B cell (primary cell): Measurements from ENCODE around the gene SLCO3A1. TPM values are rescaled to one million over a fixed set of nuclear protein-coding genes. Genes with fewer than 3 reads are reported as not detected.

ENCODE experiments used
- ATAC-seq: fragments of 200-7000 bp; cut with Tn5 transposase; one replicate; pipeline ENCODE4 v1.10.0; 2021; ENCODE audit warnings: low read depth, mild to moderate bottlenecking, moderate number of reproducible peaks, moderate library complexity
- CTCF ChIA-PET: fragments of 350-600 bp; sonication (Branson Sonifier 250); formaldehyde crosslinking; loops from one replicate; lab custom pipeline; 2021; ENCODE audit warnings: antibody characterized with exemption, inconsistent platforms; lab: Charles Lee
- POLR2A ChIA-PET: fragments of 350-600 bp; sonication (Branson Sonifier 250); formaldehyde crosslinking; loops from one replicate; lab custom pipeline; 2021; ENCODE audit warnings: antibody characterized with exemption; lab: Charles Lee
- DNase-seq: peaks from one replicate; pipeline ENCODE4 v3.0.0; 2013
- H2AFZ ChIP-seq: 2 replicates; pipeline ENCODE4 v1.6.1; 2012; ENCODE audit warnings: mild to moderate bottlenecking, low read depth, low read length; ENCODE audit not compliant: insufficient read depth, poor library complexity, severe bottlenecking
- H3K27ac ChIP-seq, 2 donors: 1 replicate in 1 of 2; 2 replicates in 1 of 2; pipeline ENCODE4 v1.5.1; 2012 to 2013; ENCODE audit warnings: low read length in 2 of 2, mild to moderate bottlenecking in 2 of 2, moderate library complexity in 1 of 2
- H3K27me3 ChIP-seq, 4 experiments: fragments of 200-600 bp in 1 of 4; sonication (generic) in 1 of 4; replicated peaks in 1 of 4; 1 replicate in 2 of 4; 2 replicates in 2 of 4; pipeline versions ENCODE4 v1.6.1 to v1.7.0; 2013 to 2016; ENCODE audit warnings: low read length in 3 of 4, mild to moderate bottlenecking in 2 of 4, mixed read lengths in 1 of 4, moderate library complexity in 1 of 4; ENCODE audit not compliant: insufficient read depth in 4 of 4, control insufficient read depth in 3 of 4; ENCODE audit errors: control extremely low read depth in 1 of 4
- H3K36me3 ChIP-seq, 2 experiments: replicated peaks in 1 of 2; 1 replicate in 1 of 2; 2 replicates in 1 of 2; pipeline versions ENCODE4 v1.6.1 to v1.7.1; 2013; ENCODE audit warnings: low read length in 1 of 2; ENCODE audit not compliant: insufficient read depth in 2 of 2, control insufficient read depth in 1 of 2; ENCODE audit errors: control extremely low read depth in 1 of 2, extremely low read depth in 1 of 2
- H3K4me1 ChIP-seq, 2 donors: fragments of 200-600 bp in 1 of 2; sonication (generic) in 1 of 2; 1 replicate in 1 of 2; 2 replicates in 1 of 2; pipeline versions ENCODE4 v1.5.1 to v1.6.1; 2013 to 2017; ENCODE audit warnings: low read length in 2 of 2; ENCODE audit not compliant: control insufficient read depth in 2 of 2, insufficient read depth in 2 of 2
- H3K4me2 ChIP-seq: replicated peaks from 2 replicates; pipeline ENCODE3; 2012; ENCODE audit warnings: mild to moderate bottlenecking, low read depth, low read length; ENCODE audit not compliant: poor library complexity, severe bottlenecking
- H3K4me3 ChIP-seq, 5 experiments: fragments of 200-600 bp in 1 of 5; sonication (generic) in 1 of 5; 1 replicate in 3 of 5; 2 replicates in 2 of 5; pipeline versions ENCODE4 v1.5.1 to v1.7.0; 2011 to 2016; ENCODE audit warnings: low read length in 4 of 5, mild to moderate bottlenecking in 4 of 5, low read depth in 2 of 5, control low read depth in 1 of 5, moderate library complexity in 1 of 5; ENCODE audit not compliant: insufficient read depth in 1 of 5; ENCODE audit errors: control extremely low read depth in 1 of 5, extremely low read depth in 1 of 5
- H3K79me2 ChIP-seq: fragments of 200-600 bp; sonication (generic); one replicate; pipeline ENCODE4 v1.6.0; 2016; ENCODE audit warnings: low read length; ENCODE audit not compliant: control insufficient read depth, insufficient read depth
- H3K9ac ChIP-seq: fragments of 200-600 bp; sonication (generic); 2 replicates; pipeline ENCODE4 v1.6.1; 2017; ENCODE audit warnings: mild to moderate bottlenecking, low read length, moderate library complexity
- H3K9me3 ChIP-seq, 3 donors: one replicate each; pipeline versions ENCODE4 v1.6.1 to v1.7.1; 2013; ENCODE audit warnings: low read length in 2 of 3; ENCODE audit not compliant: control insufficient read depth in 2 of 3, insufficient read depth in 1 of 3; ENCODE audit errors: control extremely low read depth in 1 of 3
- H4K20me1 ChIP-seq: 2 replicates; pipeline ENCODE4 v1.6.0; 2012; ENCODE audit warnings: mild to moderate bottlenecking, low read length; ENCODE audit not compliant: insufficient read depth, control insufficient read depth, poor library complexity, severe bottlenecking
- H3K27ac Mint-ChIP-seq: one replicate; pipeline ENCODE4 v1.8.0; 2021; ENCODE audit warnings: mixed read lengths
- H3K27me3 Mint-ChIP-seq: one replicate; pipeline ENCODE4 v1.8.0; 2021; ENCODE audit warnings: mixed read lengths
- H3K4me1 Mint-ChIP-seq: one replicate; pipeline ENCODE4 v1.8.0; 2021; ENCODE audit warnings: mixed read lengths
- H3K4me3 Mint-ChIP-seq: one replicate; pipeline ENCODE4 v1.8.0; 2021; ENCODE audit warnings: mixed read lengths
- H3K9me3 Mint-ChIP-seq: one replicate; pipeline ENCODE4 v1.8.0; 2022; ENCODE audit warnings: mixed read lengths; ENCODE audit not compliant: insufficient read depth
- EZH2 ChIP-seq: IDR thresholded peaks from 2 replicates; pipeline ENCODE4 v1.6.1; 2012; ENCODE audit warnings: borderline replicate concordance, low read depth, mild to moderate bottlenecking, moderate library complexity, low read length; ENCODE audit not compliant: insufficient read depth, poor library complexity, severe bottlenecking
- WGBS: methylation state at CpG from one replicate; pipeline ENCODE4 v1.1.5; 2013; ENCODE audit warnings: missing lambda C conversion rate; ENCODE audit not compliant: insufficient coverage; 5-methylcytosine and 5-hydroxymethylcytosine counted together
- intact Hi-C: fragments of 100-400 bp; cut with micrococcal nuclease; formaldehyde crosslinking; loops from one replicate; pipeline ENCODE4 v1.10.0; 2022
- polyA plus RNA-seq: library from polyadenylated mRNA; depleted of rRNA; stranded (reverse); fragments of >200 nt; gene quantifications from 2 replicates; pipeline ENCODE4 v1.2.3, GENCODE V29; 2012
- total RNA-seq, 2 donors: library from RNA; stranded (reverse); fragments of 120-200 nt in 1 of 2; gene quantifications; 1 replicate in 1 of 2; 2 replicates in 1 of 2; pipeline versions ENCODE4 v1.2.3 to v1.2.4, GENCODE V29; 2013 to 2022
- TF ChIP-seq, protein P1 (sequence below): fragments of 200-600 bp; IDR thresholded peaks from one replicate; pipeline ENCODE4 v1.8.0; 2022; ENCODE audit warnings: antibody characterized with exemption, mild to moderate bottlenecking

SLCO3A1 gene
- total and polyA plus RNA-seq, 2 donors (not counting 1 experiment from before 2014, with no cell fraction given) = 0.99 to 2.3 TPM

DNA sequence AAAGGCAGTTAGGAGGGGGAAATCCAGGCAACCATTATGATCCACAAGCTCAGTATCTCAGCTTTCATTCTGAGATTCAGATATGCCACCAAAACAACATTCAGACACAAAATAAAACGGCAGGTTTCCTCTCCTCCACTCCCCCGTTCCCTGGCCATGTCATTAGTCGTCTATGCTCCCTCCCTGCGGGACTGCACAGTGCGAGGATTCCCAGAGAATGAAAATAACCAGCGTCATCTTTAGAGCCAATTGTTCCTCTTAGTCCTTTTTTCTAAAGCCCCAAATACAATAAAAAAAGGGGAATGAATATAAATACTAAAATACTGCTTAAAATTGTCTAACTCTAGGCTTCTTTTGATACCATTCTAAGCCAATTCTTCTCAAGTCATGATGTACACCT, 7.8 kb upstream of the SLCO3A1 start:
- Histone ChIP-seq H3K79me2 (no peaks in the 10 kb centered on the region), H4K20me1 (no peaks in the 10 kb centered on the region), H3K27me3 (peaks cover 0 to 36% (median 14%) of the 10 kb centered on the region in 4 experiments), H3K27ac (no peak overlapping the region), H3K4me1 (no peaks in the 10 kb centered on the region), H3K9me3 (peaks cover 0 to 4% (median 3%) of the 10 kb centered on the region in 3 donors), H3K9ac (no peak overlapping the region), H2AFZ (no peak overlapping the region), H3K4me3 (no peak overlapping the region), H3K36me3 (no peaks in the 10 kb centered on the region), H3K4me2 (no peak overlapping the region)
- no peak for TF ChIP-seq EZH2
- TF ChIP-seq, protein P1, sequence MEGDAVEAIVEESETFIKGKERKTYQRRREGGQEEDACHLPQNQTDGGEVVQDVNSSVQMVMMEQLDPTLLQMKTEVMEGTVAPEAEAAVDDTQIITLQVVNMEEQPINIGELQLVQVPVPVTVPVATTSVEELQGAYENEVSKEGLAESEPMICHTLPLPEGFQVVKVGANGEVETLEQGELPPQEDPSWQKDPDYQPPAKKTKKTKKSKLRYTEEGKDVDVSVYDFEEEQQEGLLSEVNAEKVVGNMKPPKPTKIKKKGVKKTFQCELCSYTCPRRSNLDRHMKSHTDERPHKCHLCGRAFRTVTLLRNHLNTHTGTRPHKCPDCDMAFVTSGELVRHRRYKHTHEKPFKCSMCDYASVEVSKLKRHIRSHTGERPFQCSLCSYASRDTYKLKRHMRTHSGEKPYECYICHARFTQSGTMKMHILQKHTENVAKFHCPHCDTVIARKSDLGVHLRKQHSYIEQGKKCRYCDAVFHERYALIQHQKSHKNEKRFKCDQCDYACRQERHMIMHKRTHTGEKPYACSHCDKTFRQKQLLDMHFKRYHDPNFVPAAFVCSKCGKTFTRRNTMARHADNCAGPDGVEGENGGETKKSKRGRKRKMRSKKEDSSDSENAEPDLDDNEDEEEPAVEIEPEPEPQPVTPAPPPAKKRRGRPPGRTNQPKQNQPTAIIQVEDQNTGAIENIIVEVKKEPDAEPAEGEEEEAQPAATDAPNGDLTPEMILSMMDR = no peak
- H3K27ac Mint-ChIP-seq = no peak overlapping the region
- ATAC-seq = no peak
- no peak for DNase-seq
- POLR2A ChIA-PET = no interaction called here
- peaks cover 50% of the 10 kb centered on the region for H3K27me3 Mint-ChIP-seq
- 86% methylated on average over 5 of the region's 6 CpGs for WGBS
- intact Hi-C loops = no loop called here
- no peak overlapping the region for H3K4me3 Mint-ChIP-seq
- no peaks in the 10 kb centered on the region for H3K9me3 Mint-ChIP-seq
- CTCF ChIA-PET = no interaction called here
- no peaks in the 10 kb centered on the region for H3K4me1 Mint-ChIP-seq

DNA sequence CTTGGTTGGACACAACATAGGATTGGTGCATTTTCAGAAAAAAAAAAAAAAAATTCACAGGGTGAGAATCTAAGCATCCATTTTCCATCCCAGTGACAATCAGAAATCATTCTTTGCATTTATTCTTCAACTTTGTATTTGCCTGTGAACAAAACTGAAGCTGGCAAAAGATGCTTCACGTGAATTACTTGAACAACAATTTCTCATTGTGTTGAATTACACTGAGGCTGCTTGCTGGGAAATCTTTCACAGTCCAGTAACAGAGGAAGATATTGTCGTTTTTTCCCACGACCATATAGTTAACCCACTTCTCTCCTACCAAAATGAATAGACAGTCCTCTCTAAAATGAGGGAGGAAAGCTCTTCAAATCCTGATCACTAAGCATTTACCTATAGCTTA, 4.3 kb upstream of the SLCO3A1 start:
- H3K9me3 ChIP-seq = peaks cover 0 to 7% (median 0%) of the 10 kb centered on the region in 3 donors
- H3K36me3 ChIP-seq = no peaks in the 10 kb centered on the region
- no peak overlapping the region for H3K27ac ChIP-seq
- no peak for ATAC-seq
- H3K27me3 Mint-ChIP-seq = peaks cover 61% of the 10 kb centered on the region
- peaks cover 10% of the 10 kb centered on the region for H3K4me1 Mint-ChIP-seq
- no peaks in the 10 kb centered on the region for H3K79me2 ChIP-seq
- no peaks in the 10 kb centered on the region for H3K9me3 Mint-ChIP-seq
- ChIA-PET POLR2A (no interaction called here), CTCF (no interaction called here)
- DNase-seq = no peak
- H3K9ac ChIP-seq = no peak overlapping the region
- 0% methylated on average over 2 of the region's 3 CpGs for WGBS
- no peaks in the 10 kb centered on the region for H4K20me1 ChIP-seq
- no peak overlapping the region for H3K4me2 ChIP-seq
- peaks cover 0 to 60% (median 26%) of the 10 kb centered on the region in 4 experiments for H3K27me3 ChIP-seq
- no peak overlapping the region for H2AFZ ChIP-seq
- TF ChIP-seq EZH2 = no peak
- TF ChIP-seq, protein P1 = no peak
- no peak overlapping the region for H3K27ac Mint-ChIP-seq
- intact Hi-C loops = no loop called here
- peaks cover 8 to 11% of the 10 kb centered on the region in 2 donors for H3K4me1 ChIP-seq
- H3K4me3 ChIP-seq = no peak overlapping the region
- no peak overlapping the region for H3K4me3 Mint-ChIP-seq
